H9 (cell line): ENCODE measurements around the gene MUC21. TPM values are rescaled to one million over a fixed set of nuclear protein-coding genes. Genes with fewer than 3 reads are reported as not detected.

Experiments
- DNase-seq: peaks from one replicate; pipeline ENCODE4 v3.0.0-alpha.2; 2017
- H2AFZ ChIP-seq: one replicate; pipeline ENCODE4 v1.6.1; 2013; ENCODE audit warnings: mild to moderate bottlenecking, low read length, control low read depth, moderate library complexity
- H2AK5ac ChIP-seq: 2 replicates; pipeline ENCODE4 v1.6.1; 2013; ENCODE audit warnings: low read length, control low read depth, mixed read lengths; ENCODE audit not compliant: insufficient read length
- H2BK120ac ChIP-seq: one replicate; pipeline ENCODE4 v1.6.1; 2013; ENCODE audit warnings: low read depth, mild to moderate bottlenecking, low read length, control low read depth, inconsistent platforms; ENCODE audit not compliant: poor library complexity, severe bottlenecking
- H2BK12ac ChIP-seq: 2 replicates; pipeline ENCODE4 v1.6.1; 2013; ENCODE audit warnings: low read length, control low read depth, mixed read lengths, low read depth; ENCODE audit not compliant: insufficient read length
- H2BK15ac ChIP-seq: 2 replicates; pipeline ENCODE4 v1.6.1; 2013; ENCODE audit warnings: low read depth, low read length, control low read depth
- H2BK20ac ChIP-seq: one replicate; pipeline ENCODE4 v1.6.1; 2013; ENCODE audit warnings: low read depth, mild to moderate bottlenecking, low read length, control low read depth, inconsistent platforms; ENCODE audit not compliant: poor library complexity, severe bottlenecking
- H2BK5ac ChIP-seq: 2 replicates; pipeline ENCODE4 v1.6.1; 2013; ENCODE audit warnings: low read length, control low read depth, mixed read lengths; ENCODE audit not compliant: insufficient read length
- H3K14ac ChIP-seq: 2 replicates; pipeline ENCODE4 v1.6.1; 2013; ENCODE audit warnings: low read length, control low read depth; ENCODE audit not compliant: insufficient read depth
- H3K18ac ChIP-seq: 2 replicates; pipeline ENCODE4 v1.6.1; 2013; ENCODE audit warnings: low read depth, mild to moderate bottlenecking, mixed read lengths, low read length, control low read depth; ENCODE audit not compliant: insufficient read length
- H3K23ac ChIP-seq: 2 replicates; pipeline ENCODE4 v1.6.1; 2013; ENCODE audit warnings: low read length, control low read depth, mixed read lengths, low read depth; ENCODE audit not compliant: insufficient read length
- H3K23me2 ChIP-seq: 2 replicates; pipeline ENCODE4 v1.6.1; 2013; ENCODE audit warnings: low read depth, mild to moderate bottlenecking, mixed read lengths, low read length, control low read depth; ENCODE audit not compliant: insufficient read length, poor library complexity, severe bottlenecking
- H3K27ac ChIP-seq: 2 replicates; pipeline ENCODE4 v1.5.1; 2013; ENCODE audit warnings: low read length, control low read depth, mixed read lengths, low read depth; ENCODE audit not compliant: insufficient read length
- H3K27me3 ChIP-seq: 2 replicates; pipeline ENCODE4 v1.6.1; 2013; ENCODE audit warnings: low read length, control low read depth, inconsistent platforms; ENCODE audit not compliant: insufficient read depth
- H3K4ac ChIP-seq: 2 replicates; pipeline ENCODE4 v1.6.1; 2013; ENCODE audit warnings: low read depth, mild to moderate bottlenecking, control low read depth, inconsistent platforms, low read length, moderate library complexity
- H3K4me1 ChIP-seq: 2 replicates; pipeline ENCODE4 v1.6.1; 2013; ENCODE audit warnings: low read length, control low read depth, inconsistent platforms; ENCODE audit not compliant: insufficient read depth
- H3K4me2 ChIP-seq: 2 replicates; pipeline ENCODE4 v1.6.1; 2013; ENCODE audit warnings: low read length, control low read depth, mixed read lengths; ENCODE audit not compliant: insufficient read length, insufficient read depth
- H3K56ac ChIP-seq: 2 replicates; pipeline ENCODE4 v1.6.1; 2013; ENCODE audit warnings: low read depth, mild to moderate bottlenecking, mixed read lengths, low read length, control low read depth; ENCODE audit not compliant: insufficient read length
- H3K79me1 ChIP-seq: 2 replicates; pipeline ENCODE4 v1.6.1; 2013; ENCODE audit warnings: low read depth, mild to moderate bottlenecking, moderate library complexity, low read length, control low read depth, inconsistent platforms; ENCODE audit not compliant: insufficient read depth, poor library complexity, severe bottlenecking
- H3K79me2 ChIP-seq: 2 replicates; pipeline ENCODE4 v1.6.1; 2013; ENCODE audit warnings: low read length, control low read depth, inconsistent platforms; ENCODE audit not compliant: insufficient read depth
- H3K9ac ChIP-seq: 2 replicates; pipeline ENCODE4 v1.6.1; 2013; ENCODE audit warnings: low read length, control low read depth, mixed read lengths; ENCODE audit not compliant: insufficient read length; ENCODE audit errors: extremely low read depth
- H3K9me3 ChIP-seq: one replicate; pipeline ENCODE4 v1.6.1; 2013; ENCODE audit warnings: low read depth, low read length, inconsistent platforms; ENCODE audit not compliant: control insufficient read depth
- H3T11ph ChIP-seq: one replicate; pipeline ENCODE4 v1.6.1; 2013; ENCODE audit warnings: mild to moderate bottlenecking, low read length, control low read depth, inconsistent platforms
- H4K20me1 ChIP-seq: one replicate; pipeline ENCODE4 v1.6.1; 2013; ENCODE audit not compliant: control insufficient read depth, insufficient read length, insufficient read depth
- H4K5ac ChIP-seq: 2 replicates; pipeline ENCODE4 v1.6.1; 2013; ENCODE audit warnings: low read depth, mild to moderate bottlenecking, mixed read lengths, low read length, control low read depth; ENCODE audit not compliant: insufficient read length
- H4K8ac ChIP-seq: replicated peaks from 2 replicates; pipeline ENCODE4 v1.6.1; 2013; ENCODE audit warnings: low read length, control low read depth, mixed read lengths, low read depth; ENCODE audit not compliant: insufficient read length
- H4K91ac ChIP-seq: 2 replicates; pipeline ENCODE4 v1.6.1; 2013; ENCODE audit warnings: low read depth, mild to moderate bottlenecking, moderate library complexity, mixed read lengths, low read length, control low read depth; ENCODE audit not compliant: insufficient read length
- H3K27ac Mint-ChIP-seq, 3 experiments: 2 replicates in 2 of 3; 3 replicates in 1 of 3; pipeline ENCODE4 v1.8.0; 2020 to 2021; ENCODE audit warnings: mixed read lengths in 3 of 3, mild to moderate bottlenecking in 1 of 3, moderate library complexity in 1 of 3
- H3K27me3 Mint-ChIP-seq: 2 replicates; pipeline ENCODE4 v1.8.0; 2021; ENCODE audit warnings: low read depth, mild to moderate bottlenecking, moderate library complexity, mixed read lengths
- H3K36me3 Mint-ChIP-seq, 3 experiments: 2 replicates in 2 of 3; 3 replicates in 1 of 3; pipeline ENCODE4 v1.8.0; 2020 to 2021; ENCODE audit warnings: low read depth in 3 of 3, mixed read lengths in 3 of 3; ENCODE audit not compliant: insufficient read depth in 1 of 3
- H3K4me1 Mint-ChIP-seq, 2 experiments: 2 replicates each; pipeline ENCODE4 v1.8.0; 2020; ENCODE audit warnings: mixed read lengths in 2 of 2
- H3K4me3 Mint-ChIP-seq, 2 experiments: 2 replicates in 1 of 2; 3 replicates in 1 of 2; pipeline ENCODE4 v1.8.0; 2020 to 2021; ENCODE audit warnings: mild to moderate bottlenecking in 2 of 2, mixed read lengths in 2 of 2, moderate library complexity in 1 of 2
- H3K9me3 Mint-ChIP-seq, 2 experiments: 2 replicates in 1 of 2; 3 replicates in 1 of 2; pipeline ENCODE4 v1.8.0; 2020; ENCODE audit warnings: mild to moderate bottlenecking in 2 of 2, mixed read lengths in 2 of 2, moderate library complexity in 1 of 2
- CTCF ChIP-seq: fragments of 200-600 bp; sonication (generic); conservative IDR thresholded peaks from 3 replicates; pipeline ENCODE4 v1.8.0; 2021; ENCODE audit warnings: antibody characterized with exemption, mild to moderate bottlenecking
- WGBS: extraction: QIAGEN DNeasy Blood & Tissue Kit; methylation state at CpG from one replicate; pipeline ENCODE4 v1.1.7; 2013; ENCODE audit warnings: missing lambda C conversion rate, low lambda C conversion rate, mixed read lengths; ENCODE audit not compliant: insufficient read length; ENCODE audit errors: extremely low coverage; 5-methylcytosine and 5-hydroxymethylcytosine counted together
- total RNA-seq: library from RNA; stranded (reverse); gene quantifications from 2 replicates; pipeline ENCODE4 v1.2.1, GENCODE V29; 2021

MUC21 gene
- total RNA-seq, 1 experiment from 2014 or later: not detected

- H3K18ac ChIP-seq: no peak overlapping the region
- H3K56ac ChIP-seq: no peak overlapping the region
- no peak overlapping the region for H3T11ph ChIP-seq
- no peak overlapping the region for H2BK12ac ChIP-seq
- H4K5ac ChIP-seq: no peak overlapping the region
- no peak for TF ChIP-seq CTCF
- no peak overlapping the region for H2BK15ac ChIP-seq
- H4K8ac ChIP-seq: no peak overlapping the region
- DNase-seq: no peak
- H4K91ac ChIP-seq: no peak overlapping the region
- no peak overlapping the region for H2AFZ ChIP-seq
- Mint-ChIP-seq H3K9me3 (peaks cover 5 to 8% of the 10 kb centered on the region in 2 experiments; a peak in 4 of 5 replicates), H3K4me3 (no peak overlapping the region), H3K36me3 (peaks cover 0 to 6% (median 0%) of the 10 kb centered on the region in 3 experiments; a peak in 2 of 7 replicates), H3K4me1 (0 out of 4 replicates have a peak, but pooled peaks cover 0 to 2% of the 10 kb centered on the region in 2 experiments), H3K27ac (no peak overlapping the region), H3K27me3 (peaks cover 7% of the 10 kb centered on the region)
- no peak overlapping the region for H2BK5ac ChIP-seq
- no peaks in the 10 kb centered on the region for H3K23me2 ChIP-seq
- no peaks in the 10 kb centered on the region for H4K20me1 ChIP-seq
- H2BK120ac ChIP-seq: no peak overlapping the region
- no peaks in the 10 kb centered on the region for H3K4me1 ChIP-seq
- no peak overlapping the region for H2BK20ac ChIP-seq
- H3K23ac ChIP-seq: no peak overlapping the region
- no peak overlapping the region for H3K14ac ChIP-seq
- H3K27me3 ChIP-seq: no peaks in the 10 kb centered on the region
- H2AK5ac ChIP-seq: no peak overlapping the region
- no peaks in the 10 kb centered on the region for H3K9me3 ChIP-seq
- no peaks in the 10 kb centered on the region for H3K79me2 ChIP-seq
- H3K27ac ChIP-seq: no peak overlapping the region
- WGBS: no CpG with 5 or more reads among the region's 6 CpGs
- no peak overlapping the region for H3K4ac ChIP-seq
- no peaks in the 10 kb centered on the region for H3K79me1 ChIP-seq
- no peak overlapping the region for H3K9ac ChIP-seq
- no peak overlapping the region for H3K4me2 ChIP-seq
Observed at GRCh38 chr6:31011153-31011552, 27.6 kb downstream of the MUC21 start.
